Sigmoid colon (tissue), 3 donors: Measurements from ENCODE around the gene TMCO2.

Experiments used
- CTCF ChIP-seq, 4 experiments: fragments of 450-650 bp in 3 of 4; fragments of 200-600 bp in 1 of 4; IDR thresholded peaks; one replicate each; pipeline ENCODE4 v1.5.1; 2016 to 2019; ENCODE audit warnings: antibody characterized with exemption in 4 of 4, mild to moderate bottlenecking in 3 of 4, moderate library complexity in 2 of 4
- POLR2A ChIP-seq, 2 donors: fragments of 450-650 bp; IDR thresholded peaks; one replicate each; pipeline ENCODE4 v1.6.1; 2016; ENCODE audit warnings: antibody characterized with exemption in 2 of 2, mild to moderate bottlenecking in 2 of 2, moderate library complexity in 2 of 2

GRCh38 chr1:40245686-40246085 is 2.1 kb upstream of the TMCO2 start:
- TF ChIP-seq POLR2A (IDR thresholded peaks at IDR 0.05) = no peak
- no peak for TF ChIP-seq CTCF (IDR thresholded peaks at IDR 0.05)
